NCI-H1105 (cell line): ENCODE measurements around the gene LINC01488.

Experiments used
- DNase-seq: peaks from one replicate; lab custom pipeline; 2025; lab: John Stamatoyannopoulos, UW

The LINC01488 gene

GRCh38 chr11:69446108-69446507, 35.4 kb upstream of the LINC01488 start:
- DNase-seq: no peak

GRCh38 chr11:69447786-69448185, 33.7 kb upstream of the LINC01488 start:
- no peak for DNase-seq

- DNase-seq: no peak
These were observed 32.8 kb upstream of the LINC01488 start for GRCh38 chr11:69448471-69449284.

- no peak for DNase-seq
These were observed 32.0 kb upstream of the LINC01488 start for GRCh38 chr11:69449320-69450063.

- no peak for DNase-seq
These were observed 31.2 kb upstream of the LINC01488 start for GRCh38 chr11:69450064-69450856.

- no peak for DNase-seq
These were observed 30.6 kb upstream of the LINC01488 start for GRCh38 chr11:69450857-69451220.

GRCh38 chr11:69451289-69451688, 30.2 kb upstream of the LINC01488 start:
- DNase-seq: no peak

- no peak for DNase-seq
These were observed 29.1 kb upstream of the LINC01488 start for GRCh38 chr11:69452206-69452987.

- no peak for DNase-seq
These were observed 28.3 kb upstream of the LINC01488 start for GRCh38 chr11:69453151-69453550.

GRCh38 chr11:69454018-69454417, 27.4 kb upstream of the LINC01488 start:
- DNase-seq: no peak

- no peak for DNase-seq
These were observed 25.5 kb upstream of the LINC01488 start for GRCh38 chr11:69455969-69456368.

GRCh38 chr11:69456712-69457111, 24.8 kb upstream of the LINC01488 start:
- no peak for DNase-seq

GRCh38 chr11:69459848-69460539, 21.5 kb upstream of the LINC01488 start:
- no peak for DNase-seq

GRCh38 chr11:69460540-69461257, 20.8 kb upstream of the LINC01488 start:
- no peak for DNase-seq

- no peak for DNase-seq
These were observed 20.0 kb upstream of the LINC01488 start for GRCh38 chr11:69461272-69461962.

GRCh38 chr11:69462106-69462951, 19.1 kb upstream of the LINC01488 start:
- DNase-seq: no peak

GRCh38 chr11:69463181-69463994, 18.1 kb upstream of the LINC01488 start:
- DNase-seq: no peak
